Measurements from ENCODE around the gene WDFY3.

Gene WDFY3

DNA sequence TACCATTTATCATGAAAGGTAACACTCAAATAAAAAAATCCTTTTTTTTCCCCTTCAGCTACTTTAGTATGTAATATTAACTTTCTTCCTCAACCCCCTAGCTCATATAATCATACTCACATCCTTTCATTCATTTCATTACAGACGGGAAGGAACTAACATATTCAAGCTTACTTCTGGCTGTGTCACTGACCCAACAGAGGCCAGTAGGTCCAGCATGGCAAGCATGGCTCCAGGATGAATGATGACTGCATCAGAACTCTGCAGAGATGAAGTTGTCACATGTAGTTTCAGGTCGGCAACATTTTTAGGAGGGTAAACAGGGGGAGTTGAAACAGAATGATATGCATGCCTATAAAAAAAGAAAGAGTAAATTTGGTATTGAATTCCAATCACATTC lies 163.4 kb downstream of the WDFY3 start:
- H3K4me2 ChIP-seq: no peak overlapping the region
- H3K4me1 ChIP-seq: peaks cover 0 to 13% (median 0%) of the 10 kb centered on the region in 10 experiments; a peak in 2 of 20 replicates
- H4K20me1 ChIP-seq: peaks cover 0 to 33% (median 0%) of the 10 kb centered on the region in 11 experiments; a peak in 4 of 22 replicates
- H3K9ac ChIP-seq: no peak overlapping the region
- H3K27me3 ChIP-seq: no peaks in the 10 kb centered on the region
- H3K27ac ChIP-seq: no peak overlapping the region
- H3K4me3 ChIP-seq: no peak overlapping the region
- H3K9me3 ChIP-seq (replicated peaks in 1 of 11): no peaks in the 10 kb centered on the region
- no peak for TF ChIP-seq Cebpa-rat (IDR thresholded peaks at IDR 0.05)
- peaks cover 12 to 96% (median 55%) of the 10 kb centered on the region in 11 experiments for H3K36me3 ChIP-seq

DNA sequence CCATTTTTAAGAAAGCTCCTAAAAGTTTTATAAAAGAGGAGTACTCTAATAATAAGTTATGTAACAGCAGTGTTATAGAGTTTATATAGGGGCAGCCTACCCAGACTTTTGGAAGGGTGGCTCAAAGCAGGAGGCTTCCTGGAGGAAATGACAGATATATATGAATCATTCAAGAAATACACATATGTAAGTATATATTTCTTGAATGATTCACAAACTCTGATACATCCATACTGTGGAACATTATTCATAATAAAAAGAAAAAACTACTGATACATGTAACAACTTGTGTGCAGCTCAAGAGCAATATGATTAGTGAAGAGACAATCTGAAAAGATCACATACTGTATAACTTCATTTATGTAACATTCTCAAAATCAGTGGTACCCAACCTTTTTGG lies 166.2 kb downstream of the WDFY3 start:
- TF ChIP-seq Cebpa-rat (IDR thresholded peaks at IDR 0.05): no peak
- Histone ChIP-seq H3K4me3 (no peak overlapping the region), H3K27ac (no peak overlapping the region), H4K20me1 (peaks cover 0 to 28% (median 0%) of the 10 kb centered on the region in 11 experiments; a peak in 2 of 22 replicates), H3K36me3 (peaks cover 19 to 95% (median 62%) of the 10 kb centered on the region in 11 experiments), H3K9me3 (replicated peaks in 1 of 11) (no peaks in the 10 kb centered on the region), H3K9ac (no peak overlapping the region), H3K4me1 (peaks cover 0 to 13% (median 0%) of the 10 kb centered on the region in 10 experiments; a peak in 2 of 20 replicates), H3K4me2 (no peak overlapping the region), H3K27me3 (no peaks in the 10 kb centered on the region)

DNA sequence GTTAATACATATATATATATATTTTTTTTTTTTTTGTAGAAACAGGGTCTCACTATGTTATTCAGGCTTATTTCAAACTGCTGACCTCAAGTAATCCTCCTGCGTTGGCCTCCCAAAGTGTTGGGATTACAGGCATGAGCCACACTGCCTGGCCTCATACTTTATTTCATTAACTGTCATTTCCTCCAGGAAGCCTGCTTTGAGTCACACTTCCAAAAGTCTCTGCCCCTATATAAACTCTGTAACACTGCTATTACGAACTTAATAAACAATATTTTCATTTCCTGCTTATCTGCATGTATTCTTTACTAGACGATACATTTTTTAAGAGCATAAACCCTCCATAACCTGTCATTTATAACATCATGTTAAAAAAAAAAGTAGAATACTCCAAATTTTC lies 167.2 kb downstream of the WDFY3 start:
- Histone ChIP-seq H4K20me1 (peaks cover 0 to 28% (median 0%) of the 10 kb centered on the region in 11 experiments; a peak in 2 of 22 replicates), H3K4me2 (no peak overlapping the region), H3K9ac (no peak overlapping the region), H3K4me1 (peaks cover 0 to 13% (median 0%) of the 10 kb centered on the region in 10 experiments; a peak in 2 of 20 replicates), H3K4me3 (no peak overlapping the region), H3K27ac (no peak overlapping the region), H3K9me3 (replicated peaks in 1 of 11) (no peaks in the 10 kb centered on the region), H3K36me3 (peaks cover 25 to 98% (median 72%) of the 10 kb centered on the region in 11 experiments), H3K27me3 (no peaks in the 10 kb centered on the region)
- no peak for TF ChIP-seq Cebpa-rat (IDR thresholded peaks at IDR 0.05)

DNA sequence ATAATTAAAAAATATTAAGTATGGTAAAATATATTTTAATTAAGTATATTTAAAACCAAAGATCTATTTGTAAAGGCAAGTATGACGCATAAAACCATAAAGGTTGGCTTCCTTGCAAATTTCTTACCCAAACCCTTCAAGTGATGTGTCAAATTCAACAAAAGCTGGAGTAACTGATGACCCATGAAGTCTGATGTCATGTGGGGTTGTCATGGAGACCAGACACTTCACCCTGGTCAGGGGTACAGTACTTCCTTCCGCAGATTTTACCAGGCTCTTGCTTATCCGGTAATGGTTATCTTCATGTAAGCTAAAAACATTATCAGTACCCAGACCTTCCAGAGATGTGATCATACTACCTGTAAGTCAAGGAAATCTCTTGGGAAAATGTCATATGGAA lies 170.1 kb downstream of the WDFY3 start:
- H3K4me3 ChIP-seq: no peak overlapping the region
- H3K27ac ChIP-seq: no peak overlapping the region
- no peak overlapping the region for H3K9ac ChIP-seq
- no peak overlapping the region for H3K4me2 ChIP-seq
- H3K36me3 ChIP-seq: peaks cover 34 to 98% (median 74%) of the 10 kb centered on the region in 11 experiments
- H4K20me1 ChIP-seq: peaks cover 0 to 41% (median 0%) of the 10 kb centered on the region in 11 experiments; a peak in 4 of 22 replicates
- H3K27me3 ChIP-seq: no peaks in the 10 kb centered on the region
- H3K4me1 ChIP-seq: peaks cover 0 to 13% (median 0%) of the 10 kb centered on the region in 10 experiments; a peak in 2 of 20 replicates
- no peak for TF ChIP-seq Cebpa-rat (IDR thresholded peaks at IDR 0.05)
- H3K9me3 ChIP-seq (replicated peaks in 1 of 11): no peaks in the 10 kb centered on the region

DNA sequence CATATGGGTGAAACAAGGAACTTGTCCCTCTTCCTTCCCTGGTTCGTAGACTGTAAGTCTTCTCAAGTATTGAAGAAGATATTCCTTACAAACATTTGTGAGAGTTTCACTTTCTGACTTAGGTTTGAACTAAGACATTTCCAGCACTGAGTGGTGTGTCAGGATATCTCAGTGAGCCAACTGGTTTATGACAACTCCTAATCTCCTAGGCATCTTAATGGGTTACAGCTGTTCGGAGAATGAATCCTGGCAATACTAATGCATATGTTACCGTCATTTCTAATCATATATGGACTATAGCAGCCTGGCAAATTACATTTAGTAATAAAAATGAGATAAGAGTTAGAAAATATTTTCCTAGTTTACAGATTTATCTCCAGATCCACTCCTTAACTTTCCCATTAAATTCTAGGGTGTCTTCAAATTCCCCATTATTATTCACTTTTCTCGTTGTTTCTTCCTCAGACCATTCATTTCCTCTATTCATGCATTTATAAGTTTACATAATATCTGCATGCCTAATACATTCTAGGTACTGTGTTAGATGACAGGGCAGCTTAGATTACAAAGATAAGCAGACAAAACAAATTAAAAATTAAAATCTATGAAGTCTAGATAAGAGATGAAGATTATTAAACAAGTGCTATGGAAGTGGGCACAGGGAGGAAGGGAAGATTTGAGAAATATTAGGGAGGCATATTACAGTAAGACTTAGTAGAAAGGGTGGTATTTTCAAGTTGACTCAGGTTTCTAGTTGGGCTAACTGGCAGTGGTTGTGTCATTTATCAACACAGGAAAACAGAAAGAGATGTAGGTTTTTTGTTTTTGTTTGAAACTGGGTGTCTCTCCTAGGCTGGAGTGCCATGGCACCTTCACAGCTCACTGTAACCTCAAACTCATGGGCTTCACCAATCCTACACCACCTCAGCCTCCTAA lies 173.9 kb downstream of the WDFY3 start:
- no peaks in the 10 kb centered on the region for H3K9me3 ChIP-seq (replicated peaks in 1 of 11)
- H3K27me3 ChIP-seq: no peaks in the 10 kb centered on the region
- H3K4me2 ChIP-seq: no peak overlapping the region
- H3K9ac ChIP-seq: no peak overlapping the region
- H4K20me1 ChIP-seq: peaks cover 0 to 37% (median 0%) of the 10 kb centered on the region in 11 experiments; a peak in 3 of 22 replicates
- TF ChIP-seq Cebpa-rat (IDR thresholded peaks at IDR 0.05): no peak
- no peaks in the 10 kb centered on the region for H3K4me1 ChIP-seq
- peaks cover 44 to 100% (median 78%) of the 10 kb centered on the region in 11 experiments for H3K36me3 ChIP-seq
- H3K4me3 ChIP-seq: no peak overlapping the region
- H3K27ac ChIP-seq: no peak overlapping the region

DNA sequence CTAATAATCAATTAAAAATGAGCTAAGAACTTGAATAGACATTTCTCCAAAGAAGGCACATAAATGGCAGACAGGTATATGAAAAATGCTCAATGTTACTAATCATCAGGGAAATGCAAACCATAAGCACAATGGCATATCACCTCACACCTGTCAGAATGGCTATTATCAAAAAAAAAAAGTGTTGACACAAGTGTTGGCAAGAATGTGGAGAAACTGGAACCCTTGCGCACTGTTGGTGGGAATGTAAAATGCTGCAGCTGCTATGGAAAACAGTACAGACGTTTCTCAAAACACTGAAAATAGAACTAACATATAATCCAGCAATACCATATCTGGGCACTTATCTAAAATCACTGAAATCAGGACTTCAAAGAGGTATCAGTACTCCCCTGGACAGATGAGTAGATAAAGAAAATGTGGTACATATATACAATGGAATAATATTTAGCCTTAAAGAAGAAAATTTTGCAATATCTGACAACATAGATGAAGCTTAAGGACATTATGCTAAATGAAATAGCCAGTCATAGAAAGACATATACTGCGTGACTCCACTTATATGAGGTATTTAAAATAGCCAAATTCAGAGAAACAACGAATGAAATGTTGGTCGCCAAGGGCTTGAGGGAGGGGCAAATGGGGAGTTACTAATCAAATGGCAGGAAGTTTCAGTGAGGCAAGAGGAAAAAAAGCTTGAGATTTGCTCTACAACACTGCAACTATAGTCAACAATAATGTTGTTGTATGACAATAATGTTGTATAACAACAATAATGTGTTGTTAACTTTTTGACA lies 175.5 kb downstream of the WDFY3 start:
- Histone ChIP-seq H3K36me3 (peaks cover 55 to 100% (median 87%) of the 10 kb centered on the region in 11 experiments), H3K4me2 (no peak overlapping the region), H4K20me1 (peaks cover 0 to 39% (median 0%) of the 10 kb centered on the region in 11 experiments; a peak in 3 of 22 replicates), H3K27ac (no peak overlapping the region), H3K4me1 (no peaks in the 10 kb centered on the region), H3K4me3 (no peak overlapping the region), H3K9me3 (replicated peaks in 1 of 11) (no peaks in the 10 kb centered on the region), H3K9ac (no peak overlapping the region), H3K27me3 (no peaks in the 10 kb centered on the region)
- no peak for TF ChIP-seq Cebpa-rat (IDR thresholded peaks at IDR 0.05)

DNA sequence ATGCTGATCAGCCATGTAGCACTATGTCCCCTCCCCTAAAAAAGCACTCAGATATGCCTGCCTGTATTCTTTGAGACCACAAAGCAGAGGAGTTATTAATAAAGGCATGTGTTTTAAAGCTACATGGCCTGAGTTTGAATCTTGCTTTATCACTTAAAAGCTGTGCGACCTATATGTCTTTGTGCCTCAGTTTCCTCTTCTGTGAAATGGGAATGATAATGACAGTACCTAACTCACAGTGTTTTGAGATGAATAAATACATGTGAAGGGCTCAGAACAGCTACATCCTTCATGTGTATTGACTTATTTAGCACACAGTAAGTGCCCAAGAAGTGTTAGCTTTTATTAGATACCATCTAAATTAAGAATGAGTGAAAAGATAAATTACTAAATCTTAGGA lies 180.0 kb downstream of the WDFY3 start:
- H3K4me3 ChIP-seq: no peak overlapping the region
- H3K27ac ChIP-seq: no peak overlapping the region
- no peak for TF ChIP-seq Cebpa-rat (IDR thresholded peaks at IDR 0.05)
- H3K4me2 ChIP-seq: no peak overlapping the region
- peaks cover 75 to 100% (median 94%) of the 10 kb centered on the region in 11 experiments for H3K36me3 ChIP-seq
- no peaks in the 10 kb centered on the region for H3K4me1 ChIP-seq
- no peaks in the 10 kb centered on the region for H3K9me3 ChIP-seq (replicated peaks in 1 of 11)
- H4K20me1 ChIP-seq: peaks cover 0 to 47% (median 0%) of the 10 kb centered on the region in 11 experiments; a peak in 4 of 22 replicates
- no peaks in the 10 kb centered on the region for H3K27me3 ChIP-seq
- no peak overlapping the region for H3K9ac ChIP-seq

DNA sequence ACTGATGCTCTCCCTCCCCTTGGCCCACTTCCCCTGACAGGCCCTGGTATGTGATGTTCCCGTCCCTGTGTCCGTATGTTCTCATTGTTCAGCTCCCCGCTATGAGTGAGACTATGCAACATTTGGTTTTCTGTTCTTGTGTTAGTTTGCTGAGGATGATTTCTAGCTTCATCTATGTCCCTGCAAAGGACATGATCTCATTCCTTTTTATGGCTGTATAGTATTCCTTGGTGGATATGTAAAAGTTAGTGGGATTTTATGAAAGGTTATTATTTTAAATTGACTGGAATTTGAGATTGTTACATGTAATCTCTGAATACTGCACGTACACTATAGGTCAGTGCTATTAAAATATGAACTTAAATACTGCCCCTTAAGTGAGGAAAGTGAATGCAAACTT lies 184.0 kb downstream of the WDFY3 start:
- no peaks in the 10 kb centered on the region for H3K27me3 ChIP-seq
- H3K4me3 ChIP-seq: no peak overlapping the region
- H3K9ac ChIP-seq: no peak overlapping the region
- peaks cover 0 to 62% (median 0%) of the 10 kb centered on the region in 11 experiments; a peak in 4 of 22 replicates for H4K20me1 ChIP-seq
- H3K4me1 ChIP-seq: 0 out of 20 replicates have a peak, but pooled peaks cover 0 to 1% (median 0%) of the 10 kb centered on the region in 10 experiments
- H3K4me2 ChIP-seq: no peak overlapping the region
- H3K27ac ChIP-seq: no peak overlapping the region
- H3K9me3 ChIP-seq (replicated peaks in 1 of 11): no peaks in the 10 kb centered on the region
- no peak for TF ChIP-seq Cebpa-rat (IDR thresholded peaks at IDR 0.05)
- peaks cover 76 to 99% (median 91%) of the 10 kb centered on the region in 11 experiments for H3K36me3 ChIP-seq

DNA sequence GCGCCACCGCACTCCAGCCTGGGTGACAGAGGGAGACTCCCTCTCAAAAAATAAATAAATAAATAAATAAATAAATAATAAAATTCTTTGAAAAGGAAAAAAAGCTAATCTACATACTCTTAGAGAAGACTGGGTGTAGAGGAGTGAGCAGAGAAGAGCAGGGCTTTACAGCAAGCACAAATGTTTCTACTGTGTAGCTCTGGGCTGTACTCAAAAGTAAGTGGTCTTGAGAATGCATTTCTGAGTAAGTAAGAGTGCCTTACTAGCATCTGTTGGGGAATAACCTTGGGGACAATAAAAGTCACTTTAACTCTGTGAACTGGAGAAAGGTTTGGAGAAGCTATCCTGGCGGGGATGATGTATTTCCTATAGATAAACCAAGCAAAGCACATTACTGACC lies 185.8 kb downstream of the WDFY3 start:
- H3K4me1 ChIP-seq: 0 out of 20 replicates have a peak, but pooled peaks cover 0 to 4% (median 0%) of the 10 kb centered on the region in 10 experiments
- H3K4me3 ChIP-seq: no peak overlapping the region
- no peaks in the 10 kb centered on the region for H3K9me3 ChIP-seq (replicated peaks in 1 of 11)
- peaks cover 58 to 98% (median 86%) of the 10 kb centered on the region in 11 experiments for H3K36me3 ChIP-seq
- no peak overlapping the region for H3K4me2 ChIP-seq
- H3K27ac ChIP-seq: no peak overlapping the region
- no peak for TF ChIP-seq Cebpa-rat (IDR thresholded peaks at IDR 0.05)
- peaks cover 0 to 72% (median 0%) of the 10 kb centered on the region in 11 experiments; a peak in 4 of 22 replicates for H4K20me1 ChIP-seq
- H3K9ac ChIP-seq: no peak overlapping the region
- H3K27me3 ChIP-seq: no peaks in the 10 kb centered on the region
